HG03175 (cell line): ENCODE measurements around the gene PPP6C.
"Not testable (repeated sequence)": the region's sequence is repeated elsewhere in the genome, so short reads cannot be mapped to it uniquely, and the experiment has no call there.

Source experiments
- ATAC-seq: cut with Tn5 transposase; IDR thresholded peaks from one replicate; pipeline ENCODE4 v1.9.1; 2021; ENCODE audit warnings: mild to moderate bottlenecking, moderate library complexity; ENCODE audit not compliant: unreplicated experiment

PPP6C gene

GRCh38 chr9:125142560-125143376 is 46.8 kb downstream of the PPP6C start:
- peak; percentile 9 for ATAC-seq

- ATAC-seq = no peak
These were observed 47.9 kb downstream of the PPP6C start for GRCh38 chr9:125141751-125142150.

- no peak for ATAC-seq
These were observed 48.4 kb downstream of the PPP6C start for GRCh38 chr9:125141251-125141650.

GRCh38 chr9:125140576-125140975 is 49.0 kb downstream of the PPP6C start:
- ATAC-seq = no peak

- no peak for ATAC-seq
These were observed 52.4 kb downstream of the PPP6C start for GRCh38 chr9:125137200-125137599.

- ATAC-seq = no peak
These were observed 54.6 kb downstream of the PPP6C start for GRCh38 chr9:125134976-125135375.

- no peak for ATAC-seq
These were observed 55.9 kb downstream of the PPP6C start for GRCh38 chr9:125133403-125134329.

GRCh38 chr9:125131778-125132177 is 57.8 kb downstream of the PPP6C start:
- ATAC-seq = no peak

- peak; percentile 93 for ATAC-seq
These were observed 63.4 kb downstream of the PPP6C start for GRCh38 chr9:125126019-125126746.

GRCh38 chr9:125125523-125125922 is 64.1 kb downstream of the PPP6C start:
- ATAC-seq = no peak

- ATAC-seq = no peak
These were observed 68.5 kb downstream of the PPP6C start for GRCh38 chr9:125121146-125121545.

- no peak for ATAC-seq
These were observed 69.8 kb downstream of the PPP6C start for GRCh38 chr9:125119643-125120286.

- ATAC-seq = not testable (repeated sequence)
These were observed 70.9 kb downstream of the PPP6C start for GRCh38 chr9:125118696-125119095.

GRCh38 chr9:125114503-125114902 is 75.1 kb downstream of the PPP6C start:
- ATAC-seq = not testable (repeated sequence)

GRCh38 chr9:125110464-125110863 is 79.1 kb downstream of the PPP6C start:
- ATAC-seq = no peak

- not testable (repeated sequence) for ATAC-seq
These were observed 81.1 kb downstream of the PPP6C start for GRCh38 chr9:125108541-125108940.

GRCh38 chr9:125106285-125106893 is 83.2 kb downstream of the PPP6C start:
- ATAC-seq = no peak

- no peak for ATAC-seq
These were observed 85.7 kb downstream of the PPP6C start for GRCh38 chr9:125103770-125104460.

- ATAC-seq = no peak
These were observed 86.6 kb downstream of the PPP6C start for GRCh38 chr9:125103021-125103420.

GRCh38 chr9:125100822-125101221 is 88.8 kb downstream of the PPP6C start:
- ATAC-seq = no peak
